H1 (cell line): ENCODE measurements around the gene KRTDAP.

Source experiments
- CBX5 ChIP-seq: fragments of 300-800, 300-1000 bp; sonication (generic); IDR thresholded peaks from 2 replicates; pipeline ENCODE4 v1.7.1; 2016; ENCODE audit warnings: antibody characterized with exemption, low read length, low read depth
- CHD1 ChIP-seq: IDR thresholded peaks from 2 replicates; pipeline ENCODE4 v1.6.1; 2012; ENCODE audit warnings: low read depth, low read length, improper control_type of control experiment
- EZH2 ChIP-seq: fragments of 200-600 bp; sonication (generic); IDR thresholded peaks from 2 replicates; pipeline ENCODE4 v1.7.1; 2012; ENCODE audit warnings: low read depth, mild to moderate bottlenecking, moderate library complexity, low read length, inconsistent platforms; ENCODE audit not compliant: severe bottlenecking
- POLR2A ChIP-seq, 2 experiments: IDR thresholded peaks; 1 replicate in 1 of 2; 2 replicates in 1 of 2; pipeline ENCODE4 v1.6.1; 2011; ENCODE audit warnings: low read depth in 2 of 2, low read length in 2 of 2, mild to moderate bottlenecking in 2 of 2; ENCODE audit errors: control extremely low read depth in 1 of 2
- SP1 ChIP-seq: IDR thresholded peaks from 2 replicates; pipeline ENCODE4 v1.6.1; 2011; ENCODE audit warnings: low read depth, low read length
- TBP ChIP-seq: IDR thresholded peaks from 2 replicates; pipeline ENCODE4 v1.6.1; 2011; ENCODE audit warnings: low read depth, low read length, improper control_type of control experiment
- TF ChIP-seq, protein P1 (sequence below): IDR thresholded peaks from 2 replicates; pipeline ENCODE4 v1.6.1; 2011; ENCODE audit warnings: low read length, improper control_type of control experiment
- TF ChIP-seq, protein P2 (sequence below), 3 experiments: IDR thresholded peaks; 1 replicate in 2 of 3; 2 replicates in 1 of 3; pipeline versions ENCODE4 v1.5.1 to v1.6.1; 2011; ENCODE audit warnings: low read length in 3 of 3, mild to moderate bottlenecking in 3 of 3, inconsistent platforms in 2 of 3, low read depth in 1 of 3, moderate library complexity in 1 of 3; ENCODE audit not compliant: insufficient read depth in 1 of 3; ENCODE audit errors: control extremely low read depth in 1 of 3

GRCh38 chr19:35447606-35448469, 42.4 kb downstream of the KRTDAP start, which contains the start of gene FFAR2:
- TF ChIP-seq, protein P1, sequence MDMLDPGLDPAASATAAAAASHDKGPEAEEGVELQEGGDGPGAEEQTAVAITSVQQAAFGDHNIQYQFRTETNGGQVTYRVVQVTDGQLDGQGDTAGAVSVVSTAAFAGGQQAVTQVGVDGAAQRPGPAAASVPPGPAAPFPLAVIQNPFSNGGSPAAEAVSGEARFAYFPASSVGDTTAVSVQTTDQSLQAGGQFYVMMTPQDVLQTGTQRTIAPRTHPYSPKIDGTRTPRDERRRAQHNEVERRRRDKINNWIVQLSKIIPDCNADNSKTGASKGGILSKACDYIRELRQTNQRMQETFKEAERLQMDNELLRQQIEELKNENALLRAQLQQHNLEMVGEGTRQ = no peak
- TF ChIP-seq, protein P2, sequence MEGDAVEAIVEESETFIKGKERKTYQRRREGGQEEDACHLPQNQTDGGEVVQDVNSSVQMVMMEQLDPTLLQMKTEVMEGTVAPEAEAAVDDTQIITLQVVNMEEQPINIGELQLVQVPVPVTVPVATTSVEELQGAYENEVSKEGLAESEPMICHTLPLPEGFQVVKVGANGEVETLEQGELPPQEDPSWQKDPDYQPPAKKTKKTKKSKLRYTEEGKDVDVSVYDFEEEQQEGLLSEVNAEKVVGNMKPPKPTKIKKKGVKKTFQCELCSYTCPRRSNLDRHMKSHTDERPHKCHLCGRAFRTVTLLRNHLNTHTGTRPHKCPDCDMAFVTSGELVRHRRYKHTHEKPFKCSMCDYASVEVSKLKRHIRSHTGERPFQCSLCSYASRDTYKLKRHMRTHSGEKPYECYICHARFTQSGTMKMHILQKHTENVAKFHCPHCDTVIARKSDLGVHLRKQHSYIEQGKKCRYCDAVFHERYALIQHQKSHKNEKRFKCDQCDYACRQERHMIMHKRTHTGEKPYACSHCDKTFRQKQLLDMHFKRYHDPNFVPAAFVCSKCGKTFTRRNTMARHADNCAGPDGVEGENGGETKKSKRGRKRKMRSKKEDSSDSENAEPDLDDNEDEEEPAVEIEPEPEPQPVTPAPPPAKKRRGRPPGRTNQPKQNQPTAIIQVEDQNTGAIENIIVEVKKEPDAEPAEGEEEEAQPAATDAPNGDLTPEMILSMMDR (IDR thresholded peaks at IDR 0.05; ENCODE audit: control extremely low read depth in 1 of 3, insufficient read depth in 1 of 3, low read depth in 1 of 3, low read length in 3 of 3) = no peak
- TF ChIP-seq POLR2A (IDR thresholded peaks at IDR 0.05; ENCODE audit: control extremely low read depth in 1 of 2, low read depth in 2 of 2, low read length in 2 of 2) (no peak), TBP (no peak), SP1 (no peak), CBX5 (no peak), EZH2 (no peak), CHD1 (no peak)
